NCI-H1048 (cell line): ENCODE data around the gene MRPL12.
"Not testable (repeated sequence)": the region's sequence is repeated elsewhere in the genome, so short reads cannot be mapped to it uniquely, and the experiment has no call there.

ENCODE experiments used
- DNase-seq: peaks from one replicate; lab custom pipeline; 2025; lab: John Stamatoyannopoulos, UW

MRPL12 gene

GRCh38 chr17:81716674-81716996 lies 13.5 kb downstream of the MRPL12 start:
- DNase-seq: no peak

GRCh38 chr17:81717049-81717765 lies 14.0 kb downstream of the MRPL12 start:
- DNase-seq: no peak

GRCh38 chr17:81717766-81718089 lies 14.6 kb downstream of the MRPL12 start:
- no peak for DNase-seq

- no peak for DNase-seq
These were observed 16.5 kb downstream of the MRPL12 start for GRCh38 chr17:81719410-81720266.

GRCh38 chr17:81720267-81721071 lies 17.3 kb downstream of the MRPL12 start:
- no peak for DNase-seq

- no peak for DNase-seq
These were observed 19.3 kb downstream of the MRPL12 start for GRCh38 chr17:81722184-81723120.

GRCh38 chr17:81723651-81724209 lies 20.6 kb downstream of the MRPL12 start:
- DNase-seq: no peak

- DNase-seq: no peak
These were observed 22.3 kb downstream of the MRPL12 start for GRCh38 chr17:81725439-81725838.

GRCh38 chr17:81726004-81726403 lies 22.8 kb downstream of the MRPL12 start:
- no peak for DNase-seq

- no peak for DNase-seq
These were observed 24.3 kb downstream of the MRPL12 start for GRCh38 chr17:81727324-81728031.

- no peak for DNase-seq
These were observed 30.6 kb downstream of the MRPL12 start for GRCh38 chr17:81733507-81734404.

- DNase-seq: no peak
These were observed 31.5 kb downstream of the MRPL12 start for GRCh38 chr17:81734405-81735263.

GRCh38 chr17:81735264-81736102 lies 32.3 kb downstream of the MRPL12 start:
- DNase-seq: no peak

GRCh38 chr17:81737947-81738800 lies 35.0 kb downstream of the MRPL12 start:
- DNase-seq: no peak

GRCh38 chr17:81738801-81739393 lies 35.7 kb downstream of the MRPL12 start:
- no peak for DNase-seq

- DNase-seq: not testable (repeated sequence)
These were observed 36.4 kb downstream of the MRPL12 start for GRCh38 chr17:81739593-81739992.
